CD4-positive, alpha-beta T cell treated with Interleukin-4 for 1 hour (primary cell): ENCODE measurements around the gene PCF11.

Experiments
- DNase-seq, 2 donors: peaks; one replicate each; pipeline ENCODE4 v3.0.0-alpha.2; 2020 to 2022

Gene PCF11

DNA sequence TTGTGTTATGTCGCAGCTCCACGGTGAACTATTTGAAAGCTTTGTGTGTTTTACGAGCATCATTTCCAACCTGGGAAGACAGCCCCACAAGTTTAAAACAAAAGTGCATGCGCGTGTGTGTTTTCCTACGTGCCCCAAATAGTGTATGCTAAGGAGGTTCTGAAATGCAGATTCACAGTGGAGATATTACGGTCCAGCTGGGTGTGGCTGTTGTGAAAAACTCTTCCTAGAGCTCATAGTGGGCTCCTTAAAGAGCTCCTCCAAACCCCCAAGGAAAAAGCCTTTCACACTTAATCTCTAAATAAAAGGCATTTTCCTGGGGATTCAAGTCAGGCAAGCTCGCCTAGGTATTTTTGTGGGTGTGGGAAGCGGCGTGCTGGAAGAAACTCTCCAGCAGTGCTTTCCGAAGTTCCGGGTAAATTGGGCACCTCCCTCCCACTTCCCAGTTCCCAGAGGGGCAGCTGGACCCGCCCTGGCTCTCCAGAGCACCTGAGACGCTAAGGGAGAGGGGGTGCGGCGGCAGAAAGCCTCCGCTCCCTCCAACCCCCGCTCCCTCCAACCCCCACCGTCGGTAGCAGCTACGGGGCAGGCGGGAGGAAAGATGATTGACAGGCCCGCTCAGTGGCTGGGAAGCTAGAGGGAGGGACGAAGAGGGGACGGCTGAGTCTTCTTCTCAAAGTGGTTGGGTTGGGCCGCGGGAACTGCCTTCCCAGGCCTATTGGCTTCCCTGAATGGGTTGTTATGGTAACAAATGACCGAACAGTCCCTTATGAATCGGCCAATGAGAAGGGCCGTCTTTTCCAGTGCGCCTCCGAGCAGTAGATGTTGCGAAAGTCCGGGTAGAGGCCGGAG is 561 bp upstream of the PCF11 start:
- peak; percentile 99 to 100 for DNase-seq

DNA sequence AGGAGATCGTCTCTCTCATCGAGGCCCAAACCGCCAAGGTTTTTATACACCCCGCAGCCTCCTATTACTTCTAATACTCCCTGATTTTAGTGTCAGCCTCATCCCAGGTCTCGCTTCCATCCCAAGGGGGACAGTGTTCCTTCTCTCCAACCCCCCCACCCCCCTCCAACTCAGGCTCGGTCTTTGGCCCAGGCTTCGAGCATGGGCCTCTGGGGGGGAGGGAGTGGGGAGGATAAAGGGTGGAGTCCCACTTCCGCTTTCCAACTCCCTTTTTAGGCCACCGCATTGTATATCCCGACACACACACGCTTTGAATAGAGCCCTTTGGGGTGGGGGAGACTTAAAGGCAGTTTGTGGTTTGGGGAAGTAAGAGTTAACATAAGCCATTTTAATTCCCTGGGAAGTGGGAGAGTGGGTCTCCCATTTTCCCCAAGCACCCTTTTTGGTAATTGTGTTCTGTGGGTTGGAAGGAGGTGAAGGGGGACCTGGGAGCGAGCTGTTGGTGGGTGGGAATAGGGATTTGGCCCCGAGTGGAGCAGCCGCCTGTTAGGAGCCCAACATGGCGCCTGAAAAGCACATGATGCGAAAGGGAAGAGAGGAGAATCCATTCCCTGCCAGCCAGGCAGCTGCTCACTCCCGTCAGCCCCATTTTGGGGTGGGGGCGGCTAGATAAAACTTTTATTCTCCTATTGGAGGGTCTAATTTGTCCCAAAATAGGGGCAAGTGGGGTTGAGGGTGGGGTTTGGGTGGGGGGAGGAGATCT is 844 bp downstream of the PCF11 start:
- DNase-seq = peak; percentile 60 to 61

DNA sequence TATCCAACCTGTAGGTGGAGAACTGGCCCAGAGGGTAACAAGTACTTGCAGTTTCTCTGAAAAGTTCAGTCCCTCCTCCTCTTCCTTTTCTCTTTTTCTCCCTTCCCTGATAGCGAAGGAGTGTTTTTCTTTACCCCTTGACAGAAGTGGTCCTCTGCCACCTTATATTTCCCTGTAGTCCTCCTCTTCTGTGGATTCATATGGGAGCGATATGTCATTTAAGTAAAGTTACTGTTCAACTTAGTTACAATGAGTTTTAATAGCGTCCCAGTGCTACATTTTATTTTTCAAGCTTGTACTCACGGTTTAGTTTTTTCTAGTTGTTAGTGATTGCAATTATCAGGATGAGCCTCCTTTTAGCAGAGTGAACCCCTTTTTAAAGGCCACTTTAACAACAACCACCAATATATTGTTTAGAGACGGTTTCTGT is 1.4 kb downstream of the PCF11 start:
- DNase-seq = no peak

DNA sequence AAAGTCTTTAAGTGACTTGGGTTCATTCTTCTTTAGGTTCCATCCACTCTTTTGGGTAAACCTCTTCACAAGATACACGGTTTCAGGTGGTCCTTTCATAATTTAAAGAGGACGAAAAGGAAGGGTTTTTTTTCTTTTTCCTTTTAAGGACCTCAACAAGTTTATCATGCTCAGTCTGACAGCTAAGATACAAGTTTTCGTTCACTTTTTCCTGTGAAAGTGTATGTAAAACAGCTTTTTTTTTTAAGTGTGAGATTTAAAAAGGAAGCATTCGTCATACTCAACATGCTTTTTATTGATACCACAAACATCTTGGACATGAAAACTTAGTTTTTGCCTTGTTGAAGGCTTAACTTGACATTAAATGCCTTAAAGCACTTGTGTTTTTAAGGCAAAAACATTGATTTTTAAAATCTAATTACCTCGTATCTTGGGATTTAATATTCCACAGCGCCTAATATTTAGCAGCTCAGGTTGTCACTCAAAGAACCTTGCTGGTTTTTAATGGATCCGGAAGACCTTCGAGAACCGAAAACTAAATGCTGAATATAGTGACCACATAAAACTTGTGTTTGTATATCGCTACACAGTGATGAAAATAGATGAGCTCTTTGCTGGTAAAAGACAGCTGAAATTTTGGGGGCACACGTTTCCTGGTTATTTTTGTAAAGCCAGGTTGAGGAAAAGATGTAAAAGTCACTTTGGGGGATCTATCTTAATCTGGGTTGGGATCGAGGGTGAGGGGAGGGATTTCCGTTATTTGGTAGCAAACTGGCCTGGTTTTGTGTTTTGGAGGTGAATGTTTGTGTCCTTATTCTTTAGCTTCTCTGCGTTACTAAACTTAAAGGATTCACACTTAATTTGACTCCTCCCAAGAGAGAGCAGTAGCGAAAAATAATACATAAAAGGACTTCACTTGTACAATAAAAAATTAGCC is 2.3 kb downstream of the PCF11 start:
- peak in 1 of 2 donors; percentile 64 for DNase-seq

DNA sequence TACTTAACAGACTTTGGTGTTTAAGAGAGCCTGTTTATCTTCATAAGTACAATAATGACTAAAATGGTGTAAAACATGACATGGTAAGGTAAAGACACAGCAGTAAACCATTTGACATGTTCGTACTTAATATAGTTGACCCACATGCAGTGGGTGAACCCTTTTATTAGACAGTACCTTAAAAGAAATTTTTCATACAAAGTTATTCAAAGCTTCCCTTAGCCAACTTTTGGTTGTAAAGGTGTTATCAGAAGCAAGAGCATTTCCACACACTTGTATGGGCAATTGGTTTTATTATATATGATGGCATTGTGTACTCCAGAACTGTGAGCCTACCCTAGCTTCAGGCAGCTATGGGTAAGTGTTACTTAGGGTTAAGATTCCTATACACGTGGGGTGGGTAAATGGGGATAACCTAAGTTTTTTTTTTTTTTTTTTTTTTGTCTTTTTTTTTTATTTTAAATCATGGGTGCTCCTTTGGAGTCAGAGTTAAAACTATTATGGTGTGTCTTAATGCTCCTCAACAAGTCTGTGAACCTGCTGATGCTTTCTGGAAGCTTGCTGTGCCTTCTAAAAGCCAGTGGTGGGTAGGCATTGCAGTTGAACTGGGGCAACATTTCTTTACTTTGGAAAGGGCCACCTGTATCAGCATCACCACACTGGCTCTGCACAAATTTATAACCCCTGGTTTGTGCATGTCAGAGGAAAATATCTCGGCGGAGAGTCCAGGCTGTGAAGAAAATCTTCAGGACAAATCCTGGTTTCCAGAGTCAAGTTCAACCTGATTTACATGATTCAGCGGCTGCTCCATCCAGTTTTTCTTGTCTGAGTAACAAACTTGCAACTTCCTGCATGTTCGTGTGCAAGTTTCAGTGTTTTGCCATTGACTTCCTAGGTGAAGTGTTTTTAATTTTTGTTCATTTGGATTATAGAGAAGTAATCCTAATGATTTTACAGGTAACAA is 3.3 kb downstream of the PCF11 start:
- peak in 1 of 2 donors; percentile 42 for DNase-seq

DNA sequence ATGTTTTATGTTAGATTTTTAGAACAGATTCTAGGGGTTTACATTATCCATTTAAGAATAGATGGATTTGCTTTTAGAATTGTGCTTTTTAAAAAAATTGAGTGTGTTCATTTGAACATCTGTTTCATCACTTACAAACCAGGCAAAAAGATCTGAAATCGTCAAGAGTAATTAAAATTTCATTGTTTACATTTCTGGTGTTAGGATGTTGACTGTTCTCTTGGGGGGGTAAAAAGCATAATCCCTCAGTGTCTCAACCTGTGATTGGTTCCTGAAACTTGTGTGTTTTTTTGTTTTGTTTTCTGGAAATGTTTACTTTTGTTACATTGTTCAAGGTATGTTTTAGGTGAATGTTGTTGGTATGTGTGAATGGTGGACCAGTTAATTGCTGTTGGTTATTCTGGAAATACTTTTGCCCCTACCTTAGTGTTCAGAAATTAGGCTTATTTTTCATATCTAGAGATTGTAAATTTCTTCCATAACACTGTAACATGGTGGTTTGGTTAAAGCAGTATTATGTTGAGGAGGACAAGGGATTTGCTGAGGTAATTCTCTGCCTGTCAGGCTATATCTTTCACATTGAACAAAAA is 4.8 kb downstream of the PCF11 start:
- DNase-seq = no peak

DNA sequence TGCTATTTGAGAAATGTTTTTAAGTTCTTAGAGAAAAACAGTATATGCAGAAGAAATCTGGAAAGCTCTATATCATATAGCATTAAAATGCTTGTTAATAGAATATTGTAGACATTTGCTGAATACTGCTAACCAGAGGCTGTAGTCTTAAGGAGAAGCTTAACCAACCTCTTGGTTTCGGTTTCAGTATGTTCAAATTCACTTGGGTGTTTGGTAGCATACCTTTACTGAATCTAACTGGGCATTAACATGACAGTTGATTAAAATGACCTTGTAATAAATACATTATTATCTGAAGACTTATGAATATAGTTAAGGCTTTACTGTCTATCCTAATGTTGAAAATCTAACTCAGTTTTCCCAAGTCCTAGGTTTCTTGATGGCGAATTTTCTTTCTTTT is 5.4 kb downstream of the PCF11 start:
- peak in 1 of 2 donors; percentile 57 for DNase-seq

DNA sequence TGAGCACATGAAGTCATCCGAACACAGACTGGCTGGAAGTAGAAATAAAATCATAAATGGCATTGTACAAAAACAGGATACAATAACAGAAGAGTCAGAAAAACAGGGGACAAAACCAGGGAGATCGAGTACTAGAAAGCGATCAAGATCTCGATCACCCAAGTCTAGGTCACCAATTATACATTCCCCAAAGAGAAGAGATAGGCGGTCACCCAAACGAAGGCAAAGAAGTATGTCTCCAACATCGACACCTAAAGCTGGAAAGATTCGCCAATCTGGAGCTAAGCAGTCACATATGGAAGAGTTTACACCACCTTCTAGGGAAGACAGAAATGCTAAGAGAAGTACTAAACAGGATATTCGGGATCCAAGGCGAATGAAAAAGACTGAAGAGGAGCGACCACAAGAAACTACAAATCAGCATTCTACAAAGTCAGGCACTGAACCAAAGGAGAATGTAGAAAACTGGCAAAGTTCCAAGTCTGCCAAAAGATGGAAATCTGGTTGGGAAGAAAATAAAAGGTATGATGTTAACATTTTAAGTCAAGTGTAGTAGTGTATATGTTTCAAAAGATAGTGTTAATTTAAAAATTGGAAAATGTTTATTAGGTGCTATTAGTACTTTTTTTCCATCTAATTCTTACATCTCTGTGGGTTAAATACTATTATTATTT is 9.4 kb downstream of the PCF11 start:
- no peak for DNase-seq

DNA sequence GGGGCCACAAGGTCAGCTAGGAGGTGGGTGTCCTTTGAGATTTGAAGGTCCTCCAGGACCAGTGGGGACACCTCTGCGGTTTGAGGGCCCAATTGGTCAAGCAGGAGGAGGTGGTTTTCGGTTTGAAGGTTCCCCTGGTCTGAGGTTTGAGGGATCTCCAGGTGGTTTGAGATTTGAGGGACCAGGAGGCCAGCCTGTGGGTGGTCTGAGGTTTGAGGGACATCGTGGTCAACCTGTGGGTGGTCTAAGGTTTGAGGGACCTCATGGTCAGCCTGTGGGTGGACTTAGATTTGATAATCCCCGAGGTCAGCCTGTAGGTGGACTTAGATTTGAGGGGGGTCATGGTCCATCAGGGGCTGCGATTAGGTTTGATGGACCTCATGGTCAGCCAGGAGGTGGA is 11.8 kb downstream of the PCF11 start:
- DNase-seq = no peak

DNA sequence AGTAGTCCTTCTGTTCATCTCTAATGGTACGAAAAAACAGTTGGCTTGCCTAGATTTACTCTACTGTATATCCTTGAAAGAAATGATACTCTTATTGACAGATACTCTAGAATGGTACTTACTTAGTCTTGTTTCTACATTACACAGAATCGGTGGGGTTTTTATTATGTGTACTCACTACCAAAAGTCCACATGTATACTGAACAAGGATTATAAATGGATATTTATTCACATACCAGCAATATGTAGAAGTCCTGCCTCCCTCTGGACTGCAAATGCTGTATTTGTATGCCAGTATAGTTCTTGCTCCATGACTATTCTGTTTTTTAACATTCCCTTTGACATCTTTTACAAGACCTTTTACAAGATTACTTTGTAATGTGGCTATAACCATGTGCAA is 13.9 kb downstream of the PCF11 start:
- DNase-seq = no peak

DNA sequence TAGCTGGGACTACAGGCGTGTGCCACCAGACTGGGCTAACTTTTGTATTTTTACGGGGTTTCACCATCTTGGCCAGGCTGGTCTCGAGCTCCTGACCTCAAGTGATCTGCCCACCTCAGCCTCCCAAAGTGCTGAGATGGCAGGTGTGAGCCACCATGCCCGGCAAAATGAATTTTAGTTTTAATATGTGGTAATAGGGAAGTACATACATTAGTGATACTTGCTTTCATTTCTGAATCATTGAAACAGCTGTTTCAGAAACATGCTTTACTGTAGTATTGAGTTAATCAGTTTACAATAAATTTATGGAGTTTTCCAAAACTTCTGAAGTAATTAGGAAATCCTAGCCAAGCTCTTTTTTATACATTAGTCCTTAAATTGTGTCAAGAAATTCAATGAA is 15.6 kb downstream of the PCF11 start:
- no peak for DNase-seq

DNA sequence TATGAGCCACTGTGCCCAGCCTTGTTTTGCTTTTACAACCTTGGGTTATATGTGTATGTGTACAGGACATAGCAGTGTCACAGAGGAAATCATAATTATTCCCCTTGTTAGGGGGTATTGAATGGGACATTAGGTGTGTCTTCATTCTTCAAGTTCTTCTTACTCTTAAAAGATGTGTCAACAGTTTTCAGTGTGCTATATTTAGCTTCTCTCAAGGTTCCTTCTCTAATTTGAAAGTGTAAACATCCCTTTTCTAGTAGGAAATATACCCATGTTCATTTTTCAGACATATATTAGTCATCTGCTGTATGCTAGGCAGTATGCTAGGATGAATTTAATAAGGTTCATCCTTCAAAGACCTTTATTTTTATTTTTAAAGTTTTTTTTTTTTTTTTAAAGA is 17.1 kb downstream of the PCF11 start:
- DNase-seq = no peak

DNA sequence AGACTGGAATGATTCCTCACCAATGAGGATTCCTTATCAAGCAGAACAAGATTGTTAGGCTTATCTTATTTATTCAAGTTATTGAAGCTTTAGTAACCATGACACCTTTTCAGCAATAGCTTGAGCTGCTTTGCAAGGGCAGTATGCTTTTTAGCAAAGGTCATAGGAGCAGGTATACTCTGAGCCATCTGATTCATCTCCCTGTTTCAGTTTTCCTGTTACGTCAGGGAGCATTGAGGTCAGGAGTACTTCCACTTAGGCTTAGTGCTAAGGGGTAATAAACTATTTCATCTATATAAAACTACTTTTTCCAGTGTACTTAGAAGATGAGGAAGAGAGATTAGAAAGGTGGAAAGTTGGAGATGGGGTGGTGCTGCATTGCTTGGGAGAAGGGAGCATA is 18.9 kb downstream of the PCF11 start:
- DNase-seq = no peak

DNA sequence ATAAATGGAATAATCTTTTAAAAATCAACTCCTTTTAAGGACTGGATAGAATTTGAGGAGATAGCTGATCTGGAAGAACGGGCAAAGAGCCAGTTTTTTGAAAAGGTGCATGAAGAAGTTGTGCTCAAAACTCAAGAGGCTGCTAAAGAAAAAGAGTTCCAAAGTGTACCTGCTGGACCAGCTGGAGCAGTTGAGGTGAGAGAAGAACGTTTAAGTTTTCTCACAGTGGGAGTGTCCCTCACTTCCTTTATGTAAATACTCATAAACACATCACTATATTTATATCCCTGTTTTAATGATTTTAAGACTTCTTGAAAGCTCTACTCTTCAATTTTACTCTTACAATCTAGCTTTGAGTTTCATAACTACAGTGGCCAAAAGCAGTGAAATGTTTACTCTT is 24.9 kb downstream of the PCF11 start:
- no peak for DNase-seq

DNA sequence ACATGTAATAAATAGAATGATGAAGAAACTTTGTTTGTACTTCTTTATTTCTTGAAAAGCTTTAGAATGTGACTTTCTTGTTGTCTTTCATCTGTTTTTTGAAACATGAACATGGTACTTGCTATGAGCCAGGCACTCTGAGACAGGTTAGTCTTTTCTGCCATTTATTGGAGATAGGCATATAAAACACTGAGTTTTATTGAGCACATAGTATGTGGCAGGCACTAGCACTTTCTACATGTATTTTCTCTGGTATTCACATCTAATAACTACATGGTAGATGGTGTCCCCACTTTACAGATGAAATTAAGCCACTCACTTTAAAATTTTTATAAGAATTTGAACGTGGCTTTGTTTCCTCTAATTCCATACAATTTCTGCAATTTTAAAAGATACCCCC is 28.8 kb downstream of the PCF11 start:
- DNase-seq = no peak

DNA sequence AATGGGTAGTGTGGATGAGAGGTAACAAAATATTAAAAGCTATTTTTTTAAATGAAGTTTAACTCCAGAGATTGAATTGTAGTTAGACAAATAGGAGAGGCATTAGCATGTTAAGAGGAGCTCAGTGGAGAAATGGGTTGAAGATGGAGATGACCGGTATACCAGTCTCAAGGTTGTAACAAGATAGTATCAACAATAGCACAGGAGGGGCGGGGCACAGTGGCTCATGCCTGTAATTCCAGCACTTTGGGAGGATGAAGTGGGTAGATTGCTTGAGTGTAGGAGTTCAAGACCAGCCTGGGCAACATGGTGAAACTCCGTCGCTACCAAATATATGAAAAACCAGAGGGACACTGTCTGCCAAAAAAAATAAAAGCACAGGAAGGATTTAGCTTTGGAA is 30.5 kb downstream of the PCF11 start:
- no peak for DNase-seq

DNA sequence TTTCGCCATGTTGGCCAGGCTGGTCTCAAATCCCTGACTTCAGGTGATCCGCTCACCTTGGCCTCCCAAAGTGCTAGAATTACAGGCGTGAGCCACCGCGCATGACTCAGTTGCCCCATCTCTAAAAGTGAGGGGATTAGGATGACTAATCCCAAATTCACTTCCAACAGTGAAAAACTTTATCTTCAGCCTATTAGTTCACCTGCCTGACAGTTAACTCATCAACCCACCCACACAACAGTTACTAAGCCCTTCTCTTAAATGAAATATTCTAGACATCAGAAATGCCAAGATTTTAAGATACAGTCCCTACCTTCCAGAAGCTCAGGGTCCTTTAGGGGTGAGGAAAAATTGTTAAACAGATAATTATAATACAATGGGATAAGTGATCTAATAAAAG is 34.6 kb downstream of the PCF11 start:
- no peak for DNase-seq

DNA sequence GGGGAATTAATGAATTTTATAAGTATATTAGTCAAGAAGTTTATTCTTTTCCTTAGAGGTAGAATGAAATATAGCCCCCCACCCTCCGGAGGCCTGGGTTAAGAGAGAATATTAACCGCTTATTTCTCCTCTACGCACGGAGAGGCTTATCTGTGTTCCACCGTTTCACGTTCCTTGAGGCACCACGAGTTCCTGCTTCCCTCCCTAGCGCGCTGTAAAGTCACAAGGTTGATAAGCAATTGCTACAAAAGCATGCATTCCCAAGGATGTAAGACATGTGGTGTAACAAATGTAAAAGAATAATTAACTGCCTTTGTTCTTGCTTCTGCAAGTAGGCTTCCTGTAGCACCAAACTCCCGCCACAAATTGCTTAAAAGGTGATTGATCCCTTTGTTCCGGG is 35.1 kb downstream of the PCF11 start:
- no peak for DNase-seq

DNA sequence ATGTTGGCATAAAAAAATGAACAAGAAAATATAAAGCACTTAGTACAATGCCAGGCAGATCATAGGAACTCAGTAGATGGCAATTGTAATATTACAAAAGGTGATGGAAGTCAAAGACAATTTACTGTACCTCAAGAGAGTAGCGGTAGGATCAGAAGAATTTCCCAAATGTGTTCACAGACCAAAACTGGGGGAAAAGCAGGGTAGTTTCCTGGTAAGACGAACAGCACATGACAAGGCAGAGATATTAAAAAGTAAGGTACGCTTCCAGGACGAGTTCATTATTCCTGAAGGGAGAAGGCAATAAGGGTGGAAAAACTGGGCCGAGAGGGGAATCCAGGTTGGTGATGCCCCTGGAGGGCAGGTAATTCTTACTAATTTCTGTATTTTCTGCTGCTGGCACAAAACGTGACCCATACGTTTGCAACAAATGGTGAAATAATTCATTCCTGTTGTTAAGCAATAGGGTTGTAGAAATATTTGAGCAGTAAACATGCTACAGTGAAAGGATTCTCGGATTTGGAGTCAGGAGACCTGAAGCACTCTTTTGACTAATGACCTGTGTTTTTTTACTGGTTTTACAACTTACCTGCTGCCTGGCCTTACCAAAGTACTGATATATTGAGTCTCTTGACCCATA is 35.8 kb downstream of the PCF11 start:
- no peak for DNase-seq
